Natural killer cell (primary cell): ENCODE data around the gene MAP4K3. TPM values are rescaled to one million over a fixed set of nuclear protein-coding genes. Genes with fewer than 3 reads are reported as not detected.
A peak's percentile ranks its signal among the peaks of the same experiment; 100 is the strongest.

ENCODE experiments used
- ATAC-seq, 3 donors: fragments of 150-1000 bp in 2 of 3; fragments of 200-7000 bp in 1 of 3; cut with Tn5 transposase; 1 replicate in 1 of 3; 2 replicates in 2 of 3; pipeline ENCODE4 v1.10.0; 2021; ENCODE audit warnings: mild to moderate bottlenecking in 2 of 3, moderate library complexity in 2 of 3
- DNase-seq, 2 donors: peaks; one replicate each; pipeline versions ENCODE4 v3.0.0 to v3.0.0-alpha.2; 2013 to 2021; ENCODE audit warnings: mixed read lengths in 1 of 2
- H3K27ac ChIP-seq: one replicate; pipeline ENCODE4 v1.5.1; 2013; ENCODE audit warnings: mild to moderate bottlenecking, low read length
- H3K27me3 ChIP-seq: one replicate; pipeline ENCODE4 v1.6.1; 2013; ENCODE audit warnings: low read length; ENCODE audit not compliant: control insufficient read depth, insufficient read depth
- H3K36me3 ChIP-seq: one replicate; pipeline ENCODE4 v1.6.1; 2013; ENCODE audit warnings: low read length; ENCODE audit not compliant: control insufficient read depth, insufficient read depth
- H3K4me1 ChIP-seq: one replicate; pipeline ENCODE4 v1.6.1; 2013; ENCODE audit warnings: low read length; ENCODE audit not compliant: control insufficient read depth, insufficient read depth
- H3K4me3 ChIP-seq: one replicate; pipeline ENCODE4 v1.5.1; 2013; ENCODE audit warnings: low read length
- H3K9me3 ChIP-seq: one replicate; pipeline ENCODE4 v1.6.1; 2013; ENCODE audit warnings: low read length; ENCODE audit not compliant: control insufficient read depth, insufficient read depth
- H3K27ac Mint-ChIP-seq, 2 donors: one replicate each; pipeline ENCODE4 v1.8.0; 2022; ENCODE audit warnings: mild to moderate bottlenecking in 2 of 2, mixed read lengths in 2 of 2, moderate library complexity in 1 of 2
- H3K27me3 Mint-ChIP-seq, 2 donors: one replicate each; pipeline ENCODE4 v1.8.0; 2022; ENCODE audit warnings: low read depth in 2 of 2, mixed read lengths in 2 of 2
- H3K36me3 Mint-ChIP-seq: one replicate; pipeline ENCODE4 v1.8.0; 2022; ENCODE audit warnings: mixed read lengths
- H3K4me1 Mint-ChIP-seq, 2 donors: one replicate each; pipeline ENCODE4 v1.8.0; 2022; ENCODE audit warnings: mixed read lengths in 2 of 2
- H3K4me3 Mint-ChIP-seq: one replicate; pipeline ENCODE4 v1.8.0; 2022; ENCODE audit warnings: mild to moderate bottlenecking, moderate library complexity, mixed read lengths
- H3K9me3 Mint-ChIP-seq, 2 donors: one replicate each; pipeline ENCODE4 v1.8.0; 2022; ENCODE audit warnings: mixed read lengths in 2 of 2
- CTCF ChIP-seq: fragments of 200-600 bp; IDR thresholded peaks from one replicate; pipeline ENCODE4 v1.8.0; 2022; ENCODE audit warnings: antibody characterized with exemption
- WGBS: methylation state at CpG from one replicate; pipeline ENCODE4 v1.1.7; 2013; ENCODE audit warnings: missing lambda C conversion rate; ENCODE audit not compliant: insufficient coverage; 5-methylcytosine and 5-hydroxymethylcytosine counted together
- intact Hi-C: fragments of 100-400 bp; cut with micrococcal nuclease; formaldehyde crosslinking; loops from one replicate; pipeline ENCODE4 v1.14.2; 2022
- total RNA-seq, 4 donors: library from RNA; stranded (reverse); fragments of 120-200 nt in 1 of 4; gene quantifications; one replicate each; pipeline versions ENCODE4 v1.2.3 to v1.2.4, GENCODE V29; 2013 to 2022

The MAP4K3 gene
- total RNA-seq, 3 donors from 2014 or later (not counting 1 experiment from before 2014, with no cell fraction given) = 17.3 to 25.9 (median 20.3) TPM

- no peaks in the 10 kb centered on the region for H3K27me3 ChIP-seq
- Mint-ChIP-seq H3K4me3 (no peak overlapping the region), H3K27ac (no peak overlapping the region)
Measured at GRCh38 chr2:39469807-39470206, 32.7 kb upstream of the MAP4K3 start.

DNA sequence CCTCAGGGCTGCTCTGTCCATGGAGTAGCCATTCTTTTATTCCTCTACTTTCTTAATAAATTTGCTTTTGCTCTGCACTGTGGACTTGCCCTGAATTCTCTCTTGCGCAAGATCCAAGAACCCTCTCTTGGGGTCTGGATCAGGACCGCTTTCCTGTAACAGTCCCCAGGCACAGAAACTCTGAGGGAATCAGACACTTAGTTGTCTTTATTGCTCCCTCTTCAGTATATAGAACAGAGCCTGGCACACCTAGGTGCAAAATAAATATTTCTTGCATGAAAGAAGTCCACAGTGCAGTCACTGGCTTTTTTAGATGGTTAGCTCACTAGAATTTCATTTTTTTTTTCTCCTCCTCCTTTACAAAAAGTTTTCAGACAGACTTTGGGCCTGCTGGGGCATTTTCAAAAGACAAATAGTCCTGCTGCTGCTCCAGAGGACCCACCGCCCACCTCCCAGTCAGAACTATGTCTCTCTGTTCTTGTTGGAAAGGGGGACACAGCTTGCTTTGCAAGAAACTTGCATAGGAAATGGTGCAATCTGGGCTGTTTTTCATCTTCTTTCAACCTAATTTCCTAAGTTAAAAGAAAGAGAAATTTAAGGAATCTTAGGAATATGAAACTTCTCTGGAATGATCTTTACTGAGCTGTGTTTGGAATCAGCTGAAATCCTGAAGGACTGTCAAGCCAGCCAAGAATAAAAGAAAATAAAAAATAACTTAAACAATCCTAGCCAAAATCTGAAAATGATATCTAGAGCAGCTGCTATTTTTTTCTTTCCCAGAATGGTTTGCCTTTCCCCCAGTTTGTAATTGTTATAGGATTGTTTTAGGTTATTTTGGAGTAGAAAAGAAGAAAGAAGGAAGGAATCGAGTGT is 31.7 kb upstream of the MAP4K3 start:
- Mint-ChIP-seq H3K9me3 (no peaks in the 10 kb centered on the region), H3K27ac (no peak overlapping the region), H3K36me3 (no peaks in the 10 kb centered on the region), H3K4me1 (no peaks in the 10 kb centered on the region), H3K4me3 (no peak overlapping the region), H3K27me3 (no peaks in the 10 kb centered on the region)
- H3K4me3 ChIP-seq = no peak overlapping the region
- ATAC-seq (no peak), DNase-seq (no peak)
- TF ChIP-seq CTCF = no peak
- intact Hi-C loops = no loop called here
- no peaks in the 10 kb centered on the region for H3K4me1 ChIP-seq
- no peaks in the 10 kb centered on the region for H3K36me3 ChIP-seq
- WGBS = 98% methylated on average over 3 of the region's 4 CpGs
- no peaks in the 10 kb centered on the region for H3K9me3 ChIP-seq
- H3K27me3 ChIP-seq = no peaks in the 10 kb centered on the region
- H3K27ac ChIP-seq = no peak overlapping the region

More at GRCh38 chr2:39469807-39470206, 32.7 kb upstream of the MAP4K3 start:
- intact Hi-C loops = no loop called here
- Histone ChIP-seq H3K9me3 (no peaks in the 10 kb centered on the region), H3K27ac (no peak overlapping the region), H3K36me3 (no peaks in the 10 kb centered on the region), H3K4me3 (no peak overlapping the region), H3K4me1 (no peaks in the 10 kb centered on the region)
- no peak for DNase-seq
- Mint-ChIP-seq H3K4me1 (no peaks in the 10 kb centered on the region), H3K27me3 (no peaks in the 10 kb centered on the region), H3K36me3 (no peaks in the 10 kb centered on the region), H3K9me3 (no peaks in the 10 kb centered on the region)
- no peak for TF ChIP-seq CTCF
- WGBS = 81% methylated on average over 3 of the region's 3 CpGs
- peak in 1 of 3 donors; percentile 24 for ATAC-seq

GRCh38 chr2:39466311-39466710 is 29.2 kb upstream of the MAP4K3 start:
- Mint-ChIP-seq H3K4me3 (no peak overlapping the region), H3K27ac (no peak overlapping the region), H3K9me3 (no peaks in the 10 kb centered on the region), H3K27me3 (no peaks in the 10 kb centered on the region), H3K4me1 (no peaks in the 10 kb centered on the region), H3K36me3 (no peaks in the 10 kb centered on the region)
- WGBS = 98% methylated on average over 4 of the region's 6 CpGs
- no peaks in the 10 kb centered on the region for H3K36me3 ChIP-seq
- intact Hi-C loops = no loop called here
- H3K27ac ChIP-seq = no peak overlapping the region
- no peaks in the 10 kb centered on the region for H3K9me3 ChIP-seq
- no peak for ATAC-seq
- TF ChIP-seq CTCF = no peak
- H3K4me1 ChIP-seq = no peaks in the 10 kb centered on the region
- H3K4me3 ChIP-seq = no peak overlapping the region
- DNase-seq = no peak
- H3K27me3 ChIP-seq = no peaks in the 10 kb centered on the region
